Nephron (organoid): ENCODE results near the gene KNCN.

Source experiments
- H3K27ac Mint-ChIP-seq, 3 experiments: 2 replicates each; pipeline ENCODE4 v1.8.0; 2020; ENCODE audit warnings: mixed read lengths in 3 of 3, mild to moderate bottlenecking in 2 of 3, moderate library complexity in 1 of 3
- H3K27me3 Mint-ChIP-seq: 2 replicates; pipeline ENCODE4 v1.8.0; 2021; ENCODE audit warnings: low read depth, mild to moderate bottlenecking, moderate library complexity, mixed read lengths
- H3K36me3 Mint-ChIP-seq: 2 replicates; pipeline ENCODE4 v1.8.0; 2020; ENCODE audit warnings: low read depth, mixed read lengths
- H3K4me1 Mint-ChIP-seq: 2 replicates; pipeline ENCODE4 v1.8.0; 2020; ENCODE audit warnings: mixed read lengths
- H3K4me3 Mint-ChIP-seq, 3 experiments: 2 replicates each; pipeline ENCODE4 v1.8.0; 2020; ENCODE audit warnings: mild to moderate bottlenecking in 3 of 3, mixed read lengths in 3 of 3, moderate library complexity in 2 of 3
- H3K9me3 Mint-ChIP-seq: 2 replicates; pipeline ENCODE4 v1.8.0; 2020; ENCODE audit warnings: mixed read lengths
- CTCF ChIP-seq, 3 experiments: fragments of 200-600 bp; sonication (generic); IDR thresholded peaks; one replicate each; pipeline ENCODE4 v1.5.0; 2021; ENCODE audit warnings: antibody characterized with exemption in 3 of 3; ENCODE audit not compliant: unreplicated experiment in 3 of 3

Gene KNCN

GRCh38 chr1:46513536-46513935 lies 37.9 kb downstream of the KNCN start:
- peaks cover 64% of the 10 kb centered on the region for H3K27me3 Mint-ChIP-seq

GRCh38 chr1:46512792-46513190 lies 38.7 kb downstream of the KNCN start:
- no peak for TF ChIP-seq CTCF (IDR thresholded peaks at IDR 0.05; ENCODE audit: unreplicated experiment in 3 of 3)
- no peaks in the 10 kb centered on the region for H3K9me3 Mint-ChIP-seq
- peaks cover 5% of the 10 kb centered on the region for H3K4me1 Mint-ChIP-seq
- H3K27me3 Mint-ChIP-seq: peaks cover 63% of the 10 kb centered on the region
- H3K27ac Mint-ChIP-seq: no peak overlapping the region
- H3K36me3 Mint-ChIP-seq: no peaks in the 10 kb centered on the region
- no peak overlapping the region for H3K4me3 Mint-ChIP-seq

More at GRCh38 chr1:46513536-46513935, 37.9 kb downstream of the KNCN start:
- peaks cover 10% of the 10 kb centered on the region for H3K4me1 Mint-ChIP-seq
- no peak overlapping the region for H3K4me3 Mint-ChIP-seq
- no peak for TF ChIP-seq CTCF (IDR thresholded peaks at IDR 0.05; ENCODE audit: unreplicated experiment in 3 of 3)
- H3K27ac Mint-ChIP-seq: no peak overlapping the region
- no peaks in the 10 kb centered on the region for H3K9me3 Mint-ChIP-seq
- H3K36me3 Mint-ChIP-seq: no peaks in the 10 kb centered on the region

- H3K36me3 Mint-ChIP-seq: no peaks in the 10 kb centered on the region
- peaks cover 63% of the 10 kb centered on the region for H3K27me3 Mint-ChIP-seq
- no peak for TF ChIP-seq CTCF (IDR thresholded peaks at IDR 0.05; ENCODE audit: unreplicated experiment in 3 of 3)
- H3K9me3 Mint-ChIP-seq: no peaks in the 10 kb centered on the region
- no peak overlapping the region for H3K4me3 Mint-ChIP-seq
- no peak overlapping the region for H3K27ac Mint-ChIP-seq
- H3K4me1 Mint-ChIP-seq: peaks cover 5% of the 10 kb centered on the region
Measured at GRCh38 chr1:46512135-46512791, 39.2 kb downstream of the KNCN start.

GRCh38 chr1:46510998-46511365 lies 40.5 kb downstream of the KNCN start:
- Mint-ChIP-seq H3K27me3 (peaks cover 63% of the 10 kb centered on the region), H3K9me3 (no peaks in the 10 kb centered on the region), H3K4me3 (no peak overlapping the region), H3K36me3 (no peaks in the 10 kb centered on the region), H3K4me1 (no peaks in the 10 kb centered on the region), H3K27ac (no peak overlapping the region)
- no peak for TF ChIP-seq CTCF (IDR thresholded peaks at IDR 0.05; ENCODE audit: unreplicated experiment in 3 of 3)

- Mint-ChIP-seq H3K4me1 (no peaks in the 10 kb centered on the region), H3K36me3 (no peaks in the 10 kb centered on the region), H3K9me3 (no peaks in the 10 kb centered on the region), H3K27ac (no peak overlapping the region), H3K4me3 (no peak overlapping the region), H3K27me3 (peaks cover 59% of the 10 kb centered on the region)
- no peak for TF ChIP-seq CTCF (IDR thresholded peaks at IDR 0.05; ENCODE audit: unreplicated experiment in 3 of 3)
Measured at GRCh38 chr1:46510341-46510997, 41.0 kb downstream of the KNCN start.

- Mint-ChIP-seq H3K4me1 (no peaks in the 10 kb centered on the region), H3K9me3 (no peaks in the 10 kb centered on the region), H3K4me3 (no peak overlapping the region), H3K36me3 (no peaks in the 10 kb centered on the region), H3K27ac (no peak overlapping the region), H3K27me3 (peaks cover 53% of the 10 kb centered on the region)
- TF ChIP-seq CTCF (IDR thresholded peaks at IDR 0.05; ENCODE audit: unreplicated experiment in 3 of 3): no peak
Measured at GRCh38 chr1:46508757-46509156, 42.7 kb downstream of the KNCN start.
